Muscle of leg (tissue), 11 donors: ENCODE data around the gene NLRP6. TPM values are rescaled to one million over a fixed set of nuclear protein-coding genes. Genes with fewer than 3 reads are reported as not detected.

ENCODE experiments used
- DNase-seq: peaks from one replicate; pipeline ENCODE4 v3.0.0; 2013
- H3K27ac ChIP-seq: one replicate; pipeline ENCODE4 v1.5.1; 2013; ENCODE audit warnings: mild to moderate bottlenecking, low read length, control low read depth
- H3K27me3 ChIP-seq: one replicate; pipeline ENCODE4 v1.6.1; 2013; ENCODE audit warnings: low read length; ENCODE audit not compliant: control insufficient read depth, insufficient read depth
- H3K36me3 ChIP-seq: one replicate; pipeline ENCODE4 v1.6.1; 2013; ENCODE audit warnings: low read length; ENCODE audit not compliant: control insufficient read depth, insufficient read depth
- H3K4me1 ChIP-seq: one replicate; pipeline ENCODE4 v1.6.1; 2013; ENCODE audit warnings: low read length; ENCODE audit not compliant: control insufficient read depth, insufficient read depth
- H3K4me3 ChIP-seq: one replicate; pipeline ENCODE4 v1.5.1; 2013; ENCODE audit warnings: low read length, control low read depth
- H3K9me3 ChIP-seq: replicated peaks from 2 replicates; pipeline ENCODE4 v1.6.1; 2013; ENCODE audit warnings: low read depth, low read length; ENCODE audit not compliant: control insufficient read depth
- WGBS: methylation state at CpG from one replicate; pipeline ENCODE4 v1.1.5; 2013; ENCODE audit warnings: missing lambda C conversion rate; ENCODE audit not compliant: insufficient coverage; 5-methylcytosine and 5-hydroxymethylcytosine counted together
- polyA plus RNA-seq, 8 donors: library from polyadenylated mRNA; unstranded; fragments of 120-200 nt; gene quantifications; one replicate each; pipeline versions ENCODE4 v1.2.1 to v1.2.3, GENCODE V29; 2013; ENCODE audit warnings: inconsistent platforms in 1 of 8, low replicate concordance in 1 of 8; ENCODE audit not compliant: insufficient read length in 8 of 8, insufficient read depth in 1 of 8
- total RNA-seq: library from RNA; stranded (reverse); fragments of 120-200 nt; gene quantifications from one replicate; pipeline ENCODE4 v1.2.4, GENCODE V29; 2013

NLRP6 gene
- total and polyA plus RNA-seq, 9 donors: 0.04 to 1.1 (median 0.07) TPM; not detected in 4

DNA sequence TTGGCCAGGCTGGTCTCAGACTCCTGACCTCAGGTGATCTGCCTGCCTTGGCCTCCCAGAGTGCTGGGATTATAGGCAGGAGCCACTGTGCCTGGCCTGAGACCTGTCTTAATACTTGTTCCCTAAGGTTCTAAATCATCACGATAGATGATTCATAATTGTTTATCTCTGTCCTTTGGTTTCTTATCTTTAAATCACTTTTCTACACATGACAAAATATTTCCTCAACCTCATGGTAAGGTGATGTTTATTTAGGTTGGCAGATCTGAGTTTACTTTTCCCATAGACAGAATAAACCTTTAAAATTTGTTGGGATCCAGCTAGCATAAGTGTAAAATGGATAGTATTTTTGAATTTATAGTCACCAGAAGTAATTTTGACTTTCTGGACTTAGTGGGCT is 37.9 kb upstream of the NLRP6 start:
- no peaks in the 10 kb centered on the region for H3K9me3 ChIP-seq
- WGBS: no CpG with 5 or more reads among the region's 1 CpG
- H3K27me3 ChIP-seq: no peaks in the 10 kb centered on the region
- H3K36me3 ChIP-seq: peaks cover 29% of the 10 kb centered on the region
- DNase-seq: no peak
- no peak overlapping the region for H3K27ac ChIP-seq
- peaks cover 8% of the 10 kb centered on the region for H3K4me1 ChIP-seq
- H3K4me3 ChIP-seq: no peak overlapping the region

DNA sequence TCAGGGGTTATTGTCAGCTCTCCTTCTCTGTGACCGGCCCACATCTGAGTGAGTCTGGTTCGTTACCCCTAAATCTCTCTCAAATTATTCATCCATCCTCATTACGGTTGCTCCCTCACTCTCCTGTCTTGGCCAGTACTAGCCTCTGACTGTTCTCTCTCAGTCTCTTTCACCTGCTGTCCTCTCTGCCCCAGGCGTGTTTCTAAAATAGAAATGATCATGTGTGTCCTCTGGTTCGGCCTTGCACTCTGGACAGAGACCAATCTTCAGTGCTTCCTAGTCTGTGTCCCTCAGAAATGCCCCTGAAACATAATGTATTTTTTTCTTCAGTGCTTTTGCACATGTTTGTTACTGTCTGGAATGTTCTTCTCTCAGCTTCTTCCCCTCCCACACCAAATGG is 36.6 kb upstream of the NLRP6 start:
- peak overlapping the region; percentile 55 for H3K27ac ChIP-seq
- DNase-seq: no peak

GRCh38 chr11:244376-244775 is 33.8 kb upstream of the NLRP6 start:
- no peaks in the 10 kb centered on the region for H3K27me3 ChIP-seq
- H3K27ac ChIP-seq: no peak overlapping the region
- no peak overlapping the region for H3K4me3 ChIP-seq
- DNase-seq: no peak
- WGBS: no CpG with 5 or more reads among the region's 2 CpGs
- H3K36me3 ChIP-seq: peaks cover 59% of the 10 kb centered on the region
- no peaks in the 10 kb centered on the region for H3K4me1 ChIP-seq
- no peaks in the 10 kb centered on the region for H3K9me3 ChIP-seq

More for the DNA sequence above, 36.6 kb upstream of the NLRP6 start:
- WGBS: 94% methylated on average over 5 of the region's 5 CpGs
- Histone ChIP-seq H3K27me3 (no peaks in the 10 kb centered on the region), H3K4me3 (no peak overlapping the region), H3K9me3 (no peaks in the 10 kb centered on the region), H3K4me1 (peaks cover 5% of the 10 kb centered on the region), H3K36me3 (peaks cover 40% of the 10 kb centered on the region)

DNA sequence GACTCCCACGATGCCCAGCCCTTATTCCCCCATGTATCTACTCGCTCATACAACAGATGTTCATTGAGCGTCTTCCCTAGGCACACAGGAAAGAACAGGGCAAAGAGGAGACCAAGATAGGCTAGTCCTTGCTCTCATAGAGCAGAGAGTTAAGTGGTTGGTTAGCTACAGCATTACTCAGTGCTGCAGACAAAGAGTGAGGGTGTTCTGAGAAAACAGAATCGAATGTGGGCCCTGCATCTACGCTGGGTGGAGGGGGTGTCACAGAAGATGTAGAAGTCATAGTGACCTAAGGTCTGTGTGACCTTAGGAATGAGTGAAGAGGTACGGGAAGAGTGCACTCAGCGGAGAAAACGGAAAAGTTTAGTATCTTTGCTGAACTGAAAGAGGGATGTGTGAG is 29.1 kb upstream of the NLRP6 start:
- H3K36me3 ChIP-seq: peaks cover 82% of the 10 kb centered on the region
- WGBS: 75% methylated on average over 6 of the region's 8 CpGs
- H3K9me3 ChIP-seq: no peaks in the 10 kb centered on the region
- H3K27me3 ChIP-seq: no peaks in the 10 kb centered on the region
- no peak overlapping the region for H3K4me3 ChIP-seq
- H3K27ac ChIP-seq: no peak overlapping the region
- no peak for DNase-seq
- peaks cover 4% of the 10 kb centered on the region for H3K4me1 ChIP-seq

DNA sequence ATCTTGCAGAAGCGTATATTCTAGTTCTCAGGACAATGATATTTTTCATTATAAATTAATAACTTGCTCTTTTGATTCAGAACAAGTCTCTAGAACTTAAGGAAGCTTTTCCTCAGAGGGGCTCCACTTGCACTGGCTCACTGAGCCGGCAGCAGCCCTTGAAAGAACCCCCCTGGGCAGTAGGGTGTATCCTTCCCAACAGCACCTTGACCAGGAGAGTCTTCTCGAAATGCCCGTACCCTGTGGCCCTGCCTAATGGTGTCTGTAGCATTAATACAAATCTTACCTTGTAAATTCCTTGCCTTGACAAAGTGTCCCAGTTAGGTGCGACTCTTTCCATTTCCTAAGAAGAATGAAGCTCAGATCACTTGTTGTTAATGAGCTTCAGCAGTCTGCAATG is 27.9 kb upstream of the NLRP6 start:
- Histone ChIP-seq H3K4me3 (no peak overlapping the region), H3K27ac (no peak overlapping the region), H3K9me3 (no peaks in the 10 kb centered on the region), H3K27me3 (no peaks in the 10 kb centered on the region), H3K4me1 (peaks cover 4% of the 10 kb centered on the region), H3K36me3 (peaks cover 72% of the 10 kb centered on the region)
- 60% methylated on average over 1 of the region's 5 CpGs for WGBS
- no peak for DNase-seq

DNA sequence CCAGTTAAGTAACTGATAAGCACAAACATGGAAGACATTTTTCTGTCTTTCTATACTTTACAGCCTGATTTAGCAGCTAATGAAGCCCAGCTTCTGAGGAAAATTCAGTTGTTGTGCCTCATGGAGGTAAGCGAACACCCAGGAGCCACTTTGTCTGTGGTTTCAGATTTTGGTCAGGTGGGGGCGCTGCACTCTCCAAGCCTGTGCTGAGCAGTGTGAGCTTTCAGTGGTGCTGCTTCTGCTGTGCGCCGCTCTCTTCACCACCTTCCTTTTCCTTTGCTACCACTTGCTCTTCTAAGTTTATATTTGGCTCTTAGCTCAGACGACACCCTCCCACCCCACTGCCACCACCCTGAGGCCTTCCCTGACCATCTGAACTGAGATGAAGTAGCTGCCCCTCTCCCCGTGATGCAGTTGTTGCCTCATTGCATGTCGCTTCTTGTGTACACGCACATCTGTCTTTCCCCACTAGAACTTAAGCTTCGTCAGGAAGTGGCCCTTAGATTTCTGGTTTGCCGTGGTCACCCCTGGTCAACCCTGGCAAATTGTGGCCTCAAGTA is 27.4 kb upstream of the NLRP6 start:
- peaks cover 4% of the 10 kb centered on the region for H3K4me1 ChIP-seq
- no peaks in the 10 kb centered on the region for H3K27me3 ChIP-seq
- WGBS: 67% methylated on average over 9 of the region's 10 CpGs
- DNase-seq: peak; percentile 50
- H3K27ac ChIP-seq: no peak overlapping the region
- no peaks in the 10 kb centered on the region for H3K9me3 ChIP-seq
- H3K4me3 ChIP-seq: no peak overlapping the region
- H3K36me3 ChIP-seq: peaks cover 68% of the 10 kb centered on the region

GRCh38 chr11:251550-251949 is 26.7 kb upstream of the NLRP6 start:
- no peak overlapping the region for H3K4me3 ChIP-seq
- no peaks in the 10 kb centered on the region for H3K27me3 ChIP-seq
- no peak for DNase-seq
- WGBS: 65% methylated on average over 7 of the region's 10 CpGs
- no peak overlapping the region for H3K27ac ChIP-seq
- peaks cover 61% of the 10 kb centered on the region for H3K36me3 ChIP-seq
- H3K4me1 ChIP-seq: peaks cover 4% of the 10 kb centered on the region
- H3K9me3 ChIP-seq: no peaks in the 10 kb centered on the region

DNA sequence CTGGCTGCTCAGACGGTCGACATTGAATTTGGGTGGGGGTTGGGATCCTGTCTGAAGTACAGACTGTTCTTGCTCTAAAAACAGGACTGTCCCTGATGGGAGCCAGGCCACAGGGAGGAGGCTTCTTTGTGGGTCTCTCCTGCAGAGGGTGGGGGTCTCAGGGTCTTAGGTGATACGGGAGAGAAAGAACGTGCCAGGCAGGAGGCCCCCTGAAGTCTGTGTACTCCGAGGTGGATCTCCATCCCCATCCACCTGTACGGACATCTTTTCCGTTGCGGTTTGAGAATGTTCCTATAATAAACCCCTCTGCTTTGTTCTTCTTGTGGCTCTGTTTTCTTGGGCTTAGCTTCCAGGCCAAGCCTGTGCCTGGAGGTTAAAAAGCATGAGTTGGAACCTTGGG is 25.5 kb upstream of the NLRP6 start:
- Histone ChIP-seq H3K4me3 (no peak overlapping the region), H3K9me3 (no peaks in the 10 kb centered on the region), H3K27me3 (no peaks in the 10 kb centered on the region), H3K27ac (no peak overlapping the region), H3K4me1 (peaks cover 4% of the 10 kb centered on the region), H3K36me3 (peaks cover 53% of the 10 kb centered on the region)
- DNase-seq: no peak
- no CpG with 5 or more reads among the region's 8 CpGs for WGBS

GRCh38 chr11:253160-253885 is 24.9 kb upstream of the NLRP6 start:
- Histone ChIP-seq H3K4me3 (no peak overlapping the region), H3K4me1 (peaks cover 4% of the 10 kb centered on the region), H3K9me3 (no peaks in the 10 kb centered on the region), H3K36me3 (peaks cover 49% of the 10 kb centered on the region), H3K27me3 (no peaks in the 10 kb centered on the region), H3K27ac (no peak overlapping the region)
- no peak for DNase-seq
- 69% methylated on average over 13 of the region's 13 CpGs for WGBS

DNA sequence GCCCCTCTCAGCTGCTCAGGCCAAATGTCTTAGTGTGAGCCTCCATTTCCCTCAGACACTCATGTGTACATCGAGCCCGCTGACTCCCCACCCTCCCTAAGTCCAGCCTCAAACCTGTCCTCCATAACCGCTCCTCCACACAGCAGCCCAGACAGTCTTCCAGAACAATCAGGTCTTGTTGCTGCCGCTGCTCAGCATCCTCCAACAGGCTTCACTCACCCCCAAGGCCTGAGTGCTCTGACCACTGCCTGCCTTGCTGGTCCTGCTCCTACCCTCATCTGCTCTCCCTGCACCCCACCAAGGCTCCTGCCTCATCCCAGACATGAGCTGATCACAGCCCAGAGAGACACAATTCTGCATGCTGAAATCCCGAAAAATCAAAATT is 24.3 kb upstream of the NLRP6 start:
- H3K9me3 ChIP-seq: no peaks in the 10 kb centered on the region
- H3K27ac ChIP-seq: no peak overlapping the region
- H3K4me1 ChIP-seq: peaks cover 4% of the 10 kb centered on the region
- 86% methylated on average over 4 of the region's 5 CpGs for WGBS
- peaks cover 45% of the 10 kb centered on the region for H3K36me3 ChIP-seq
- no peaks in the 10 kb centered on the region for H3K27me3 ChIP-seq
- no peak for DNase-seq
- H3K4me3 ChIP-seq: no peak overlapping the region
